Right lobe of liver (tissue), 4 donors: ENCODE measurements around the gene POU2F1.

ENCODE experiments used
- POLR2A ChIP-seq: fragments of 450-650 bp; IDR thresholded peaks from one replicate; pipeline ENCODE4 v1.6.1; 2017; ENCODE audit warnings: antibody characterized with exemption, mild to moderate bottlenecking
- TF ChIP-seq, protein P1 (sequence below), 4 donors: fragments of 200-600 bp in 3 of 4; fragments of 450-650 bp in 1 of 4; IDR thresholded peaks; one replicate each; pipeline versions ENCODE4 v1.5.1 to v1.8.0; 2016 to 2022; ENCODE audit warnings: antibody characterized with exemption in 4 of 4, mild to moderate bottlenecking in 2 of 4
- donor health status: DM: no; HTN: no; CAD: no.
- donor health status: DM: no; HTN: no; CAD: no.
- donor health status: DM: no; HTN: yes; CAD: no.

GRCh38 chr1:167225920-167226319, 5.2 kb downstream of the POU2F1 start:
- TF ChIP-seq, protein P1, sequence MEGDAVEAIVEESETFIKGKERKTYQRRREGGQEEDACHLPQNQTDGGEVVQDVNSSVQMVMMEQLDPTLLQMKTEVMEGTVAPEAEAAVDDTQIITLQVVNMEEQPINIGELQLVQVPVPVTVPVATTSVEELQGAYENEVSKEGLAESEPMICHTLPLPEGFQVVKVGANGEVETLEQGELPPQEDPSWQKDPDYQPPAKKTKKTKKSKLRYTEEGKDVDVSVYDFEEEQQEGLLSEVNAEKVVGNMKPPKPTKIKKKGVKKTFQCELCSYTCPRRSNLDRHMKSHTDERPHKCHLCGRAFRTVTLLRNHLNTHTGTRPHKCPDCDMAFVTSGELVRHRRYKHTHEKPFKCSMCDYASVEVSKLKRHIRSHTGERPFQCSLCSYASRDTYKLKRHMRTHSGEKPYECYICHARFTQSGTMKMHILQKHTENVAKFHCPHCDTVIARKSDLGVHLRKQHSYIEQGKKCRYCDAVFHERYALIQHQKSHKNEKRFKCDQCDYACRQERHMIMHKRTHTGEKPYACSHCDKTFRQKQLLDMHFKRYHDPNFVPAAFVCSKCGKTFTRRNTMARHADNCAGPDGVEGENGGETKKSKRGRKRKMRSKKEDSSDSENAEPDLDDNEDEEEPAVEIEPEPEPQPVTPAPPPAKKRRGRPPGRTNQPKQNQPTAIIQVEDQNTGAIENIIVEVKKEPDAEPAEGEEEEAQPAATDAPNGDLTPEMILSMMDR (IDR thresholded peaks at IDR 0.05) = no peak
- no peak for TF ChIP-seq POLR2A
